Spinal cord (tissue), 10 donors: ENCODE measurements around the gene PRICKLE4. TPM values are rescaled to one million over a fixed set of nuclear protein-coding genes. Genes with fewer than 3 reads are reported as not detected.

Source experiments
- DNase-seq, 6 donors: peaks; one replicate each; pipeline versions ENCODE4 v3.0.0 to v3.0.0-alpha.2; 2013 to 2015; ENCODE audit warnings: low spot score in 6 of 6, low read depth in 4 of 6
- H3K27ac ChIP-seq: one replicate; pipeline ENCODE4 v1.5.1; 2013; ENCODE audit warnings: low read depth, low read length, control low read depth
- H3K27me3 ChIP-seq: one replicate; pipeline ENCODE4 v1.6.1; 2013; ENCODE audit warnings: low read length; ENCODE audit not compliant: control insufficient read depth, insufficient read depth
- H3K36me3 ChIP-seq: one replicate; pipeline ENCODE4 v1.6.1; 2013; ENCODE audit warnings: low read length; ENCODE audit not compliant: control insufficient read depth, insufficient read depth
- H3K4me1 ChIP-seq: one replicate; pipeline ENCODE4 v1.6.1; 2013; ENCODE audit warnings: low read length; ENCODE audit not compliant: control insufficient read depth, insufficient read depth
- H3K4me3 ChIP-seq: one replicate; pipeline ENCODE4 v1.5.1; 2013; ENCODE audit warnings: low read depth, low read length, control low read depth
- H3K9me3 ChIP-seq: one replicate; pipeline ENCODE4 v1.6.1; 2013; ENCODE audit warnings: low read length; ENCODE audit not compliant: control insufficient read depth, insufficient read depth
- WGBS: methylation state at CpG from one replicate; pipeline ENCODE4 v1.1.5; 2013; ENCODE audit warnings: missing lambda C conversion rate; ENCODE audit not compliant: insufficient coverage; 5-methylcytosine and 5-hydroxymethylcytosine counted together
- polyA plus RNA-seq, 2 donors: library from polyadenylated mRNA; unstranded; fragments of 120-200 nt; gene quantifications; one replicate each; pipeline ENCODE4 v1.2.1, GENCODE V29; 2013; ENCODE audit not compliant: insufficient read length in 2 of 2
- total RNA-seq, 2 donors: library from RNA; depleted of rRNA in 1 of 2; stranded (reverse); fragments of 120-200 nt in 1 of 2; fragments of >200 nt in 1 of 2; gene quantifications; one replicate each; pipeline versions ENCODE4 v1.2.3 to v1.2.4, GENCODE V29; 2013 to 2014
- donor health status: healthy.

The PRICKLE4 gene
- total and polyA plus RNA-seq, 4 donors, result 1.6 to 8.8 (median 2.2) TPM

DNA sequence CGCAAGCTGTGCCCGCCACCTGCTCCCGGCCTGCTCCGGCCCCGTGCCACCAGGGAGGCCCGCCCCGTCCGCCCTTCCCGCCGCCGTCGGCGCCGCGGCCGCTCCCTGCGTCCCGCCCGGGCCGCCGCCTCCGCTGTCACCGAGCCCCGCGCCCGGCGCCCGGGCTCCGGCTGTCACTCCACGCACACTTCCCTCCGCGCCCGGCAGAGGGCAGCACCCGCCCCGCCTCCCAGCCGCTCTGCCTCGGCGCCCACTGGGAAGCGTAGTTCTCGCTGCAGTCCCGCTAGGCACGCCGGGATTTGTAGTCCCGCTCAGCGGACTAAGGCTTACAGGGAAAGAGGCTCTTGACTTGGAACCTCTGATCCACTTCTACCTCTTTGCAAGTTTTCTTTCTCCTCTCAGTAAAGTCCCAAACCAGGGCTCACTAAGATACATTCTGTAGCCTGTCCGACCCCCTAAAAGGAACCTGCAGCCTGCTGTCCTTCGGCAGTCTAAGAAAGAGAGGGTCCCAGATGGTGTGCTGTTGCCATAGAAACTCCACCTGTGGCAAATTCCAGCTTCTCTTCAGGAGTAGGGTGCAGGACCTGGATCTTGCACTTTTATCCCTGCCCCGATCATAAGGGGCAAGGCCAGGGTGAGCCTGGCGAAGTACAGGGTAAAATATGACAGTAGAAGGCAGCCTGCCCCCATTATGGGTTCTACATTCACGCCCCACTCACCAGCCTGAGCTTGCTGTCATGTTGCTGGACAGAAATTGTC lies 45.0 kb upstream of the PRICKLE4 start, which contains the start of gene TFEB:
Gene TFEB (minus strand): TSS at position 182 of the 759 bp plus-strand sequence. CDS start 44,395 bp downstream, outside the sequence.
- peak; percentile 76 to 98 (median 88) for DNase-seq
- H3K4me1 ChIP-seq, result peaks cover 35% of the 10 kb centered on the region
- no peaks in the 10 kb centered on the region for H3K9me3 ChIP-seq
- no peaks in the 10 kb centered on the region for H3K36me3 ChIP-seq
- WGBS, result 5% methylated on average over 50 of the region's 50 CpGs
- H3K27ac ChIP-seq, result peak within 1 kb of the TSS; percentile 89
- H3K27me3 ChIP-seq, result peaks cover 3% of the 10 kb centered on the region
- peak within 1 kb of the TSS; percentile 66 for H3K4me3 ChIP-seq

DNA sequence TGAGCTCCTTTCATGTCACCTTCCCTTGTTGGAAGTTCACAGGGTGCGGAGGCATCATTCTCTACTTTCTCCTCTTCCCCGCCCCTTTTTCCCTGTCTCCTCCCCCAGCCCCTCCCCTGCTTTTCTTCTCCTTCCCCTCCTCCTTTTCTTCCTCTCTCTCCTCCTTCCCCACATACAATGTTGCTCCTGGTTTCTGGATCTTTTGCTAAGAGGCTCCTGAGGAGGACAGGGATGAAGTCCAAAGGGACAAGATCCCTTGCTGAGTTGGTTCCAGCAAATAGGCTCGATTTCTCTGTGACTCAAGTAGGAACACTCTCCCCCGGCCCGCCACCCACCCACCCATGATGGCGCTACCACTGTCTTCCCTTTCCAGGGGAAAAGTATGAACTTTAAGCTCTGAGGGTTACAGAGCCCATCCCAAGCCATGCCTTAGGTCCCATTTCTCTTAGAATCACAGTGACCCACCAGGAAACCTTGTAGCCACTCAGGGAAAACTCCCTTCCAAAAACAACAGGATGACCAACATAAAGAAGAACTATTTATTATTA lies 44.3 kb upstream of the PRICKLE4 start:
- H3K4me1 ChIP-seq, result peaks cover 35% of the 10 kb centered on the region
- H3K9me3 ChIP-seq, result no peaks in the 10 kb centered on the region
- DNase-seq, result peak in 1 of 6 donors; percentile 17
- H3K27me3 ChIP-seq, result peaks cover 3% of the 10 kb centered on the region
- 67% methylated on average over 3 of the region's 6 CpGs for WGBS
- no peak overlapping the region for H3K4me3 ChIP-seq
- H3K27ac ChIP-seq, result no peak overlapping the region
- H3K36me3 ChIP-seq, result no peaks in the 10 kb centered on the region

DNA sequence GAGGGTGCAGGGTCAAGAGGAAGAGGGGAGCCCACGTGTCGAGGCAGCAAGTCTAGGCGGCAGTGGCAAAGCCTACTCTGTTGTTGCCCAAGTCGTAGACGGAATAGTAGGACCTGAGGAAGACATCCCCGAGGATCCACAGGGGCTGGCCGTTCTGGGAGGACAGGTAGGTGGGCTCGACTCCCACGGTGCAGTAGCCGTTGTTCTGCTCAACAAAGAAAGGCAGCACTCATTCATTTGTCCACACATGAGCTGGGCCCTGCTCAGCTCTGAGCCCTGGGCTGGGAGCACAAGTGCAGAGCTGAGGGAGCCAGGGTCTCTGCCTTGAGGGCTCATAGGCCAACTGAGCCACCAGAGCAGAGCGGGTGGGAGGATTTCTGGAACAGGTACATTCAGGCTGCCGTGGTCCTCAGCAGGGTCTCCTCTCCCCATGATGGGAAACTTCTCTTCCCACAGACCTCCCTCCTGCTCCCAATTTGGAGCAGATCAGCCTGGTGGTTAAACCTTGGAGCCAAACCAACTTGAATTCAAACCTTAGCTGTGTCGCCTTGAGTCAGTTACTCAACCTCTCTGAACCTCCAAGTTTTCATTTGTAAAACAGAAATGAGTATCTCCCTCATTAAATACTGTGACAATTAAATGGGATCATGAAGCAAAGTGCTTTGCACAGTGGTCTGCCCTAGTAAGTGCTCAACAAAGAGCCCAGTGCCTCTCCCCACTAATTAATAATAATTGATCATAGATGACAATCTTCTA lies 43.6 kb upstream of the PRICKLE4 start:
- WGBS, result 84% methylated on average over 12 of the region's 13 CpGs

DNA sequence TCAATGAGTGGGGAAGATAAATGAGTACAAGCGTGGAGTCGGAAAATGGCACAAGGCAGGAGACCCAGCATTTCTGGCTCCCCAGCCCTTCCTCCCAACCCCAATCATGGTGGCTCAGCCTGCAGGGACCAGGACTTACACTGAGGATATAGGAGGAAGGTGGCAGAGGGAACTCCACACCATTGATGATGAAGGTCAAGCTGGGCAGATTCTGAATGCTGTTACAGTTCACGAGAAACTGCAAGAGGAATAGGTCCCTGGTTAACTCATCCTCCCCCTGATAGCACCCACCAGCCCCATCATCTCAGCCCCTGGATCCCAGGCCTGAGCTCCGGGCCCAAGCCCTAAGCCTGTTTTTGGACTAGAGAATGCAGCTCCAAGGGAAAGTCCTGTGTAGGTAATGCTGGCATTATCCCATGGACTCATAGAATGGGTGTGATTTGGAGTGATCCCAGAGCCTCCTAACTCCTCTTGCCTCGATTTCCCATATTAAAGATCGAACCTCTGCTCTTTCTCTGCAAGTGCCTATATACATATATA lies 42.9 kb upstream of the PRICKLE4 start:
- no peaks in the 10 kb centered on the region for H3K9me3 ChIP-seq
- WGBS, result 100% methylated on average over 3 of the region's 6 CpGs
- H3K4me3 ChIP-seq, result no peak overlapping the region
- DNase-seq, result no peak
- H3K27ac ChIP-seq, result no peak overlapping the region
- H3K4me1 ChIP-seq, result peaks cover 26% of the 10 kb centered on the region
- no peaks in the 10 kb centered on the region for H3K36me3 ChIP-seq
- peaks cover 3% of the 10 kb centered on the region for H3K27me3 ChIP-seq

More for the DNA sequence above, 43.6 kb upstream of the PRICKLE4 start:
- H3K9me3 ChIP-seq, result no peaks in the 10 kb centered on the region
- peaks cover 3% of the 10 kb centered on the region for H3K27me3 ChIP-seq
- H3K36me3 ChIP-seq, result no peaks in the 10 kb centered on the region
- no peak overlapping the region for H3K27ac ChIP-seq
- DNase-seq, result no peak
- no peak overlapping the region for H3K4me3 ChIP-seq
- peaks cover 30% of the 10 kb centered on the region for H3K4me1 ChIP-seq

DNA sequence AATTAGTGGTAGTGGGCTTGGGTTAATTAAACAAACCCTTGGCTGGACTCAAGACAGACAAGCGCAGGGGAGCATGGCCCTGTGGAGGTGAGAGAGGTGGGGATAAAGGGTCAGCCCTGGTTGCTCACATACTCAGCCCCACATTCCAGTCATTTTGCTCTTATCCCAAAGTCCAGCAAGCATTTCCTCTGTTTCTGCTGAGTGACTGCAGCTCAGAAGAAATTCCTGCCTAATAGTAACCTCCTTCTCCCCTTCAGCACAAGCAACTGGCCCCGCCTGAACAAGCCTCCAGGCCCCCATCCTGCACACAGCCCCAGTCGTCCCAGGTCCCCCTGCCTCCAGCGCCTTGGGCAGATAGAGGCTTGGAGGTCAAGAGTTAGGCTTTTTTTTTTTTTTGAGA lies 41.5 kb upstream of the PRICKLE4 start:
- Histone ChIP-seq H3K36me3 (no peaks in the 10 kb centered on the region), H3K27ac (no peak overlapping the region), H3K27me3 (no peaks in the 10 kb centered on the region), H3K9me3 (no peaks in the 10 kb centered on the region), H3K4me3 (no peak overlapping the region), H3K4me1 (peaks cover 13% of the 10 kb centered on the region)
- no peak for DNase-seq
- no CpG with 5 or more reads among the region's 4 CpGs for WGBS

DNA sequence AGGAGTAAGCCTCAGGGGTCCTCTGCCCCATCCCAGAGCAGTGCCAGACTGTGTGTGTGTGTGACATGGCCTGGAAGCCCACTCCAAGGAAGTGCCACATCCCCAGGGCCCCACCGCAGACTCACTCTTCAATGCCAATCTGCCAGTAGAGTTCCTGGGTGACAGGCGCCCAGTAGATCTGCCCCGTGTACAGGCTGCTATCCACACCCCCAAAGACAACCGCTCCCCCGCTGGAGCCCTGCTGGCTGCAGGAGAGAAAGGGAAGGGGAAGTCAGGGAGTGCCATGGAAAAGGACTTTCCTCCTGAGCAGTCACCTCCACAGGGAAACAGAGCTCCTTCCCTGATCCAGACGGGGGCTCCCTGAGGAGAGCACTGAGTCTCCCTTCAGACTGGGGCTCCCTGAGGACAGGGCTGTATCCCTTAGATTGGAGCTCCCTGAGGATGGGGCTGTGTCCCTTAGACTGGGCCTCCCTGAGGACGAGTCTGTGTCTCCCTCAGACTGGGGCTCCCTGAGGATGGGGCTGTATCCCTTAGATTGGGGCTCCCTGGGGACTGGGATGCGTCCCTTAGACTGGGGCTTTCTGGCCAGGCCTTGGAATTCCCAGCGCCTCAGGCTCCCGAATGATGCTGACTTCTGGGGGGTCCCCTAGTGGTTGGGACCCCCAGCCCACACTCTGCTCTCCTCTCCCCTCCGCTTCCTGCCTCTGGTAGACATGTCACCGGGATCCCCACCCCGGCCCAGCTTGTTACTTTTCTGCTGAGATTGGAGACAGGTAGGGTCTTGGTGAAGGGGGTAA lies 40.0 kb upstream of the PRICKLE4 start:
- peaks cover 11% of the 10 kb centered on the region for H3K4me1 ChIP-seq
- no peaks in the 10 kb centered on the region for H3K9me3 ChIP-seq
- no peaks in the 10 kb centered on the region for H3K36me3 ChIP-seq
- DNase-seq, result no peak
- 80% methylated on average over 6 of the region's 13 CpGs for WGBS
- H3K27me3 ChIP-seq, result no peaks in the 10 kb centered on the region
- no peak overlapping the region for H3K4me3 ChIP-seq
- no peak overlapping the region for H3K27ac ChIP-seq

DNA sequence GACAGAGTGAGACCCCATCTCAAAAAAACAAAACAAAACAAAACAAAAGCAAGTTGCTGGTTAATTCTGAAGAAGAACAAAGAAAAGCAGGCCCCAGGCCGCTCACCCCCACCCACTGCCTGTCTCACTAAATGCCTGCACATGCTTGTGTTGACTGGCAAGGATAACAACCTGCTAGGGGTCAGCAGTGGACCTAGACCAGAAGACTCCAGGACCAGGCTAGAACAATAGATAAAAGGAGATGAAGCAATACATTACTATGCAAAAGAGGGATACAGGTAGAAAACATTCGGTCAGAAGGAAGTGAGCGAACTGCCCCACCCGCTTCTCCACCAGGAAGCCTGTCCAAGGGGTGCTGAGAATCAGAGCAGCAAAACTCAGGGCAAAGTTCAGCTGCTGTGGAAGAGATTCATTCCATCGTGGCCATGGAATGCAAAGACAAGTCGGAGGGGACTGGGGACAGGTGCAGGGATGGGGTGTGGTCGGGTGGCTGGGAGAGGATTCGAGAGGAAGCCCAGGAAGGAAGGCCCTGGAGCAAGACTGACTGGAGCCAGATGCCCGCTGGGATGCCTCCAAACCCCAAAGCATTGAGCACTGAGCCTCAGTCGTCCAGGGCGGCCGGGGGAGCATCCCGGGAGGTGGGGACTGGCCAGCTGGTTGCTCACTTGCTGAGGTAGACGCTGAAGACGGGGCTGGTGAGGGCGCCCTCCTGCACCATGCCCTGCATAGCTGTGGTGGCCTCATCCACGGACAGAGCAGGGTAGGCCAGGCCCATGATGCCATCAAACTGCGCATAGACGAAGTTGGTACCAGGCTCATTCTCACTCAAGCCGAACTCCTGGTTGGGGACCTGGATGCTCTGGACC lies 38.7 kb upstream of the PRICKLE4 start:
- H3K27me3 ChIP-seq, result no peaks in the 10 kb centered on the region
- H3K27ac ChIP-seq, result no peak overlapping the region
- no peaks in the 10 kb centered on the region for H3K36me3 ChIP-seq
- H3K9me3 ChIP-seq, result no peaks in the 10 kb centered on the region
- no peak for DNase-seq
- H3K4me1 ChIP-seq, result peaks cover 1% of the 10 kb centered on the region
- no peak overlapping the region for H3K4me3 ChIP-seq
- 84% methylated on average over 19 of the region's 20 CpGs for WGBS

DNA sequence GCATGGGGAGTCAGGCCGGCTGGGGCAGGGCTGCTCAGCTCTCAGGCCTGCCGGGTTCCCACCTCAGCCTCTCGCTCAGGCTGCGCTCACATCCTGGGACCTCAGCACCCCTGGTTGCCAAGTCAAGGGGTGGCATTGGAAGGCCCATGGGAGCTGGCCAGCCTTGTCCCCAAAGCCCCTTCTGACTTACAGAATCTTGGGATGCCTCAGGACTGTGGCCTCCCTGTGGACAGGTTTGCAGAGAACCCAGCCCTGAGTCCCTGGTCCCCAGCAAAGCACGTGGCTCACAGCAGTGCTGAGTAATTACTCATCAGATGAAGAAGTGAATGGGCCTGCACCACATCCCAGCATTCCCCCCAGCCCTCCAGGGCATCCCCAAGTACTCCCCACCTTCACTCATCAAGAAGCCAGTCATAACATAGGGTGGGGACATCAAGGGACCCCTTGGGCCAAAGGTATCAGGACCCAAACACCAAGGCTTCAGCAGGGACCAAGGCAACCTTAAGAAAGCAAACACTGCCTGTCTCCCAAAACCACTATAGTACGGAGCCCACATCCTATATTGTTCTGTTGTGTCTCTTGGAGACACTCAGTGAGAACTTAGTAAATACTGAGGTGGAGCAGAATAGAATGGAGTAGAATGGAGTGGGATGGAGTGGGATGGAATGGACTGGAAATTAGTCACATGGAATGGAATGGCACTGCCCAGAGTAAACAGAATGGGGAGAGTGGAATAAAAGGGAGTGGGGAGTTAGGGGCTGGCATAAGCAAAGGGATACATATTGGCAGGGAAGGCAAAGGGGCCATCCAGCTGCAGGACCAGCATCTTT lies 37.0 kb upstream of the PRICKLE4 start:
- no peaks in the 10 kb centered on the region for H3K36me3 ChIP-seq
- no peak overlapping the region for H3K4me3 ChIP-seq
- DNase-seq, result no peak
- H3K27me3 ChIP-seq, result no peaks in the 10 kb centered on the region
- H3K4me1 ChIP-seq, result no peaks in the 10 kb centered on the region
- H3K9me3 ChIP-seq, result no peaks in the 10 kb centered on the region
- no peak overlapping the region for H3K27ac ChIP-seq
- WGBS, result 89% methylated on average over 5 of the region's 6 CpGs
